Measurements from ENCODE around the gene CHST7.

Gene CHST7

DNA sequence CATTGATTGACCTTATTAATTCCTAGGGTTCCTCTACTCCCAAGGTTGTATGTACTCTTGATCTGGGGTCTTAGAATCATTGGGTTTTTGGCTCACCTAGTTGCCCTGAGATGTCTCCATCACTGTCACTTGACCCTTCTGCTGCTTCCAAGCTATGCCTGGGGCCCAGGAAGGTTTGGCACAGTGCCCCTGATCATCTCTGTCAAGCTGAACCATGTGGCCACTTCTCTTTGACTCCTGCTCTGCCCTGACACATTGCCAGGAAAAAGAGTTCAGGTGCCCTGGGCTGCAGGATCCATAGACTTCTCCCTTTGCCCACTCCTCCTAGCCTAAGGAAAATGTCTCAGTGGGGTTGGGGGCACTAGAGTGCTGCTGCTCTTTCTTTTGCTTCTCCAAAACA lies 3.9 kb upstream of the CHST7 start:
- TF ChIP-seq, protein P1, sequence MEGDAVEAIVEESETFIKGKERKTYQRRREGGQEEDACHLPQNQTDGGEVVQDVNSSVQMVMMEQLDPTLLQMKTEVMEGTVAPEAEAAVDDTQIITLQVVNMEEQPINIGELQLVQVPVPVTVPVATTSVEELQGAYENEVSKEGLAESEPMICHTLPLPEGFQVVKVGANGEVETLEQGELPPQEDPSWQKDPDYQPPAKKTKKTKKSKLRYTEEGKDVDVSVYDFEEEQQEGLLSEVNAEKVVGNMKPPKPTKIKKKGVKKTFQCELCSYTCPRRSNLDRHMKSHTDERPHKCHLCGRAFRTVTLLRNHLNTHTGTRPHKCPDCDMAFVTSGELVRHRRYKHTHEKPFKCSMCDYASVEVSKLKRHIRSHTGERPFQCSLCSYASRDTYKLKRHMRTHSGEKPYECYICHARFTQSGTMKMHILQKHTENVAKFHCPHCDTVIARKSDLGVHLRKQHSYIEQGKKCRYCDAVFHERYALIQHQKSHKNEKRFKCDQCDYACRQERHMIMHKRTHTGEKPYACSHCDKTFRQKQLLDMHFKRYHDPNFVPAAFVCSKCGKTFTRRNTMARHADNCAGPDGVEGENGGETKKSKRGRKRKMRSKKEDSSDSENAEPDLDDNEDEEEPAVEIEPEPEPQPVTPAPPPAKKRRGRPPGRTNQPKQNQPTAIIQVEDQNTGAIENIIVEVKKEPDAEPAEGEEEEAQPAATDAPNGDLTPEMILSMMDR (conservative IDR thresholded peaks at IDR 0.05): no peak
- TF ChIP-seq ZFX (IDR thresholded peaks at IDR 0.05): no peak
- H3K27ac ChIP-seq: no peak overlapping the region

DNA sequence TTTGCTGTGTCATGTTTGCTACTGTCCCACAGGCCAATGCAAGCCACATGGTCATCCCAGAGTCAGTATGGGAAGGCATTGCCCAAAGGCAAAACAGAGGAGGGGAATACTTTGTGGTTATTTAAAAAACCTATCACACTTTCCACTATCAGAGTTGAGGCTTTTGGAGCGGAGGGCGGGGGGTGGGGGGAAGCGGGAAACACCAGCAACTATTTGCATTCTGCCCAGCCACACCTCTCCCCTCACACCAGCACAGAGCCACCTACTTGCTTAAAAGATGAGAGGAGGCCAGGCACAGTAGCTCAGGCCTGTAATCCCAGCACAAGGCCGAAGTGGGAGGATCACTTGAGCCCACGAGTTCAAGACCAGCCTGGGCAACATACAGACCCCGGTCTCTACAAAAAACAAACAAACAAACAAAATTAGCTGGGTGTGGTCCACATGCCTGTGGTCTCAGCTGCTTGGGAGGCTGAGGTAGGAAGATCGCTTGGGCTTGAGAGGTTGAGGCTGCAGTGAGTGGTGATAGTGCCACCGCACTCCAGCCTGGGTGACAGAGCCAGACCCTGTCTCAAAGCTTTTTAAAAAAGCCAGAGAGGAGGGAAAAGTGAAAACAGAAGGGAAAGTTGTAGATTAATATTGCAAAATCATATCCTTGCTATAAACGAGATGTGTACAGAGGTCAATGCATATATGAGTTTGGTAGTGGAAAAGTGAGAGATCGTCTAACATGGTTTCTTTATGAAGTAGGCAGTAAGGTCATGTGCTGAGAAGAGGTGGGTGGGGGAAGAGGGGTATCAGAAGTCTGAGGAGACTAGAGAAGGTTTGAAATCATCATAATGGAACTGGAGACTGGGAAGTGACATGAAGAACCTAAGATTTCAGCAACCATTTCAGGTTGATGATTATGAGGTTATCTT lies 1.9 kb upstream of the CHST7 start:
- no peak for TF ChIP-seq ZFX (IDR thresholded peaks at IDR 0.05)
- TF ChIP-seq, protein P1 (conservative IDR thresholded peaks at IDR 0.05): no peak
- no peak overlapping the region for H3K27ac ChIP-seq

DNA sequence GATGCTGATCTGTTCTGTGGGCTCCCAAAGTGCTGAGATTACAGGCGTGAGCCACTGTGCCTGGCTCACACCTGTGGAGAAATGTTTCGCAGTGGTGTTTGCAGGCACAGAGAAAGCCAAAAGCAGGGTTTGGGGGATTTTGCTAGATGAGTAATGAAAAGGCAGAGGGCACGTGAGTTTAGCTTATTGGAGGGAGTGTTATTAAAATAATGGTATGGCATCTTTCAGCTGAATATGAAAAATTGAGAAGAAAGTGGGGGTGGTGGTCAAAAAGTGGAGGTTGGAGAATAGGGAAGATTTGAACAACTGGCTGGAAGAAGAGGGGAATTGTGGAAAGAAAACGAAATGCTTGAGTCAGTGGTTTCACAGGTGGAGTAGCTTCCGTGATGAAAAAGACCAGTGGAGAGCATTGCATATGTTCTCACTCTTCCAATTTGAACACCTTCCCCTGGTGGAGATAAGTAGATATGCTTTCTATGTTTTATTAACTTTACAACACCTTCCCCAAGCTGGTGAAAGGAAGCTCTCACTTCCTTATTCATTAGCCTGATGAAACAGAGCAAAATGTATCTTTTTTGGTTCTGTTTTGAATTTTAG lies 1.1 kb upstream of the CHST7 start:
- no peak overlapping the region for H3K27ac ChIP-seq
- TF ChIP-seq, protein P1 (conservative IDR thresholded peaks at IDR 0.05): no peak
- TF ChIP-seq ZFX (IDR thresholded peaks at IDR 0.05): no peak

DNA sequence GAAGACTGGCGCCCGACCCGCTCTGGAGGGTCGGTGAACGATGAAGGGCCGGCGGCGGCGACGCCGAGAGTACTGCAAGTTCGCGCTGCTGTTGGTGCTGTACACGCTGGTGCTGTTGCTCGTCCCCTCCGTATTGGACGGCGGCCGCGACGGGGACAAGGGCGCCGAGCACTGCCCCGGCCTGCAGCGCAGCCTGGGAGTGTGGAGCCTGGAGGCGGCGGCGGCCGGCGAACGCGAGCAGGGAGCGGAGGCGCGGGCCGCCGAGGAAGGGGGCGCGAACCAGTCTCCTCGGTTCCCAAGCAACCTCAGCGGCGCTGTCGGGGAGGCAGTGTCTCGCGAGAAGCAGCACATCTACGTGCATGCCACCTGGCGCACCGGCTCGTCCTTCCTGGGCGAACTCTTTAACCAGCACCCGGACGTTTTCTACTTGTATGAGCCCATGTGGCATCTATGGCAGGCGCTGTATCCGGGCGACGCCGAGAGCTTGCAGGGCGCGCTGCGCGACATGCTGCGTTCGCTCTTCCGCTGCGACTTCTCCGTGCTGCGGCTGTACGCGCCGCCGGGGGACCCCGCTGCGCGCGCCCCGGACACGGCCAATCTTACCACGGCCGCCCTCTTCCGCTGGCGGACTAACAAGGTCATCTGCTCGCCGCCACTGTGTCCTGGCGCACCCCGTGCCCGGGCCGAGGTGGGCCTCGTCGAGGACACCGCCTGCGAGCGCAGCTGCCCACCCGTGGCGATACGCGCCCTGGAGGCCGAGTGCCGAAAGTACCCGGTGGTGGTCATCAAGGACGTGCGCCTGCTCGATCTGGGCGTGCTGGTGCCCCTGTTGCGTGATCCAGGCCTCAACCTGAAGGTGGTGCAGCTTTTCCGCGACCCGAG lies 568 bp downstream of the CHST7 start:
- H3K27ac ChIP-seq: no peak overlapping the region
- TF ChIP-seq, protein P1 (conservative IDR thresholded peaks at IDR 0.05): no peak
- no peak for TF ChIP-seq ZFX (IDR thresholded peaks at IDR 0.05)

DNA sequence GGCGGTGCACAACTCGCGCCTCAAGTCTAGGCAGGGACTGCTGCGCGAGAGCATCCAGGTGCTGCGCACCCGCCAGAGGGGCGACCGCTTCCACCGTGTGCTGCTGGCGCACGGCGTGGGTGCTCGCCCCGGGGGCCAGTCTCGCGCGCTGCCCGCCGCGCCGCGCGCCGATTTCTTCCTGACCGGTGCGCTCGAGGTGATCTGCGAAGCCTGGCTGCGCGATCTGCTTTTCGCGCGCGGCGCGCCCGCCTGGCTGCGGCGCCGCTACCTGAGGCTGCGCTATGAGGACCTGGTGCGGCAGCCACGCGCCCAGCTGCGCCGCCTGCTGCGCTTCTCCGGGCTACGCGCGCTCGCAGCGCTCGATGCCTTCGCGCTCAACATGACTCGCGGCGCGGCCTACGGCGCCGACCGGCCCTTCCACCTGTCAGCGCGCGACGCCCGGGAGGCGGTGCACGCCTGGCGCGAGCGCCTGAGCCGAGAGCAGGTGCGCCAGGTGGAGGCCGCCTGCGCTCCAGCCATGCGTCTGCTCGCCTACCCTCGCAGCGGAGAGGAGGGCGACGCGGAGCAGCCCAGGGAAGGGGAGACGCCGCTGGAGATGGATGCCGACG lies 1.3 kb downstream of the CHST7 start:
- H3K27ac ChIP-seq: no peak overlapping the region
- TF ChIP-seq, protein P1 (conservative IDR thresholded peaks at IDR 0.05): no peak
- TF ChIP-seq ZFX (IDR thresholded peaks at IDR 0.05): no peak

DNA sequence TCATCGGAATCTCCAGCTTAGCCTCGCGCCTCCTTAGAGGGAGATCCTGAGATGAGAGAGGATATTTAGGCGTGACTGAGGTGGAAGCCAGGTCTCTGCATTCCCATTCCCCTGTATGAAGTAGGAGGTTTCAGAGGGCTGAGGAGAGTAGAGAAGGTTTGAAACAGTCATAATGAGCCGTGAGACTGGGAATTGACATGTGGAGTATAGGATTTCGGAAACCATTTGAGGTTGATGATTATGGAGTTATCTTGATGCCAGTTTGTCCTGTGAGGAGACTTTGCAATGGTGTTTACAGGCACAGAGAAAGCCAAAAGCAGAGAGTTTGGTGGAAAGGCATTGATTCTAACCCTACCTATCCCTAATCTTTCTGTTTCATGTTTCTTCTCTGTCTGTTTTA lies 2.0 kb downstream of the CHST7 start:
- no peak overlapping the region for H3K27ac ChIP-seq
- TF ChIP-seq ZFX (IDR thresholded peaks at IDR 0.05): no peak
- TF ChIP-seq, protein P1 (conservative IDR thresholded peaks at IDR 0.05): no peak
